ENCODE measurements around the gene STYXL1.

DNA sequence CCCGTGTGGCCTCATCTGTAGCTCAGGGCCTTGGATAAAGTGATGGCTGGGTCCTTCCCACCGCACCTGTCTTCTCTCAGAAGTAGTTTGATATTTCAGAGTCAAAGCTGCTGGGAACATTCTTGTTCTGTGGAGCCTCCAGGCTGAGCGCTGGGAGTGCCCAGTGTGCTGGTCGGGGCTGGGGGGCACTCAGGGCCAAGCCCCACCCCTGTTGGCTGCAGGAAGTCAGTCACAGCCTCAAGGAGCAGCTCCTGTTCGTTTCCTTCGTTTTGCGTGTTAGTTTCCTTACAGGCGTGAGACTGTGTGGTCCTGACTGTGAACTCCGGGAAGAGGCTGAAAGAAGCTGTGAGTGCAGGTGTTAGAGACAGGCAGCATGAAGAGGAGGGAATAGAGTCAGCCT, 99.6 kb downstream of the STYXL1 start:
- TF ChIP-seq, protein P1, sequence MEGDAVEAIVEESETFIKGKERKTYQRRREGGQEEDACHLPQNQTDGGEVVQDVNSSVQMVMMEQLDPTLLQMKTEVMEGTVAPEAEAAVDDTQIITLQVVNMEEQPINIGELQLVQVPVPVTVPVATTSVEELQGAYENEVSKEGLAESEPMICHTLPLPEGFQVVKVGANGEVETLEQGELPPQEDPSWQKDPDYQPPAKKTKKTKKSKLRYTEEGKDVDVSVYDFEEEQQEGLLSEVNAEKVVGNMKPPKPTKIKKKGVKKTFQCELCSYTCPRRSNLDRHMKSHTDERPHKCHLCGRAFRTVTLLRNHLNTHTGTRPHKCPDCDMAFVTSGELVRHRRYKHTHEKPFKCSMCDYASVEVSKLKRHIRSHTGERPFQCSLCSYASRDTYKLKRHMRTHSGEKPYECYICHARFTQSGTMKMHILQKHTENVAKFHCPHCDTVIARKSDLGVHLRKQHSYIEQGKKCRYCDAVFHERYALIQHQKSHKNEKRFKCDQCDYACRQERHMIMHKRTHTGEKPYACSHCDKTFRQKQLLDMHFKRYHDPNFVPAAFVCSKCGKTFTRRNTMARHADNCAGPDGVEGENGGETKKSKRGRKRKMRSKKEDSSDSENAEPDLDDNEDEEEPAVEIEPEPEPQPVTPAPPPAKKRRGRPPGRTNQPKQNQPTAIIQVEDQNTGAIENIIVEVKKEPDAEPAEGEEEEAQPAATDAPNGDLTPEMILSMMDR (conservative IDR thresholded peaks at IDR 0.05; ENCODE audit: low read length), result no peak
- no peak for TF ChIP-seq EZH2phosphoT487 (IDR thresholded peaks at IDR 0.05; ENCODE audit: borderline replicate concordance)

Data from Loucy (cell line).